Measurements from ENCODE around the gene PPFIA2. TPM values are rescaled to one million over a fixed set of nuclear protein-coding genes. Genes with fewer than 3 reads are reported as not detected.

Gene PPFIA2
- total RNA-seq, 2 donors from 2014 or later: 23.0 to 51.1 TPM

DNA sequence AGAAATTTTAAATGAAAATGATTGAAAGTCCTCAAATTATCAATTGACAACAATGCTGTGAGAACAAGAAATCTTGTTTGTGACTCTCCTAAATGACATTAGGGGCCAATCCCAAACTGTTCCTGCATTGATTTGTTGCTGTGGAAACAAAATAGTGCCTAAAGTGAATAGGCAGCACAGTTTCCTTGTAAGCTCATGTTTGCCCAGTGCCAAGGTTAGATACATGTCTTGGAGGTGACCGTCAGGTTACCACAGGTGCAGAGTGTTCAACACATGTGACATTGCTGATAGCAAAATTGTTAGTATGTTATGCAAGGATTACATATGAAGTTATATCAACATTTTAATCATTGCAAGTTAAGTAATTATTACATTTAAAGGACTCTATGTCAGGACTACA is 388.7 kb downstream of the PPFIA2 start:
- Histone ChIP-seq H3K4me1 (ENCODE audit: control insufficient read depth in 1 of 2, low read depth in 2 of 2) (no peaks in the 10 kb centered on the region), H3K36me3 (peaks cover 6% of the 10 kb centered on the region), H3K27me3 (replicated peaks; ENCODE audit: insufficient read depth) (no peaks in the 10 kb centered on the region), H3K4me3 (no peak overlapping the region), H3K9me3 (no peaks in the 10 kb centered on the region), H3K27ac (no peak overlapping the region)
- TF ChIP-seq, protein P1, sequence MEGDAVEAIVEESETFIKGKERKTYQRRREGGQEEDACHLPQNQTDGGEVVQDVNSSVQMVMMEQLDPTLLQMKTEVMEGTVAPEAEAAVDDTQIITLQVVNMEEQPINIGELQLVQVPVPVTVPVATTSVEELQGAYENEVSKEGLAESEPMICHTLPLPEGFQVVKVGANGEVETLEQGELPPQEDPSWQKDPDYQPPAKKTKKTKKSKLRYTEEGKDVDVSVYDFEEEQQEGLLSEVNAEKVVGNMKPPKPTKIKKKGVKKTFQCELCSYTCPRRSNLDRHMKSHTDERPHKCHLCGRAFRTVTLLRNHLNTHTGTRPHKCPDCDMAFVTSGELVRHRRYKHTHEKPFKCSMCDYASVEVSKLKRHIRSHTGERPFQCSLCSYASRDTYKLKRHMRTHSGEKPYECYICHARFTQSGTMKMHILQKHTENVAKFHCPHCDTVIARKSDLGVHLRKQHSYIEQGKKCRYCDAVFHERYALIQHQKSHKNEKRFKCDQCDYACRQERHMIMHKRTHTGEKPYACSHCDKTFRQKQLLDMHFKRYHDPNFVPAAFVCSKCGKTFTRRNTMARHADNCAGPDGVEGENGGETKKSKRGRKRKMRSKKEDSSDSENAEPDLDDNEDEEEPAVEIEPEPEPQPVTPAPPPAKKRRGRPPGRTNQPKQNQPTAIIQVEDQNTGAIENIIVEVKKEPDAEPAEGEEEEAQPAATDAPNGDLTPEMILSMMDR (IDR thresholded peaks at IDR 0.05): no peak
- ATAC-seq (ENCODE audit: insufficient number of reproducible peaks, low FRiP score, low read depth) (no peak), DNase-seq (ENCODE audit: low spot score) (no peak)

DNA sequence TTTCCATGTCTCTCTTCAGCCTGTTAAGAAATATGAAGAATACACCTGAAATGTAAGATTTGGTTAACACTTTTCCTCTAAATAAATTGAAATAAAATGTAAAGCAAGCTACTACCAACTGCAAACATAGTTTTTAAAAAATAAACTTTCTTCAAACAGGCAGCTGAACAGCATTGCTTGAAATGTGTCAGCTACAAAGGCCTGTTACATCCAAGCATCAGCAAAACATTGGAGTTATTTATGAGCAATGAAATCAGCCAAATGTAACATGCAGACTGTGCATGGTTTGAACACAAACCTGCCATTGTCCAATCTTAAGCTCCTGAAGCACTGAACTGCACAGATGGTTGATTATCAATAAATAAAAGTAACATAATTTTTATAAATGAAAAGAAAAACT is 390.0 kb downstream of the PPFIA2 start:
- Histone ChIP-seq H3K27ac (no peak overlapping the region), H3K36me3 (no peaks in the 10 kb centered on the region), H3K4me3 (no peak overlapping the region), H3K4me1 (ENCODE audit: control insufficient read depth in 1 of 2, low read depth in 2 of 2) (no peaks in the 10 kb centered on the region), H3K9me3 (no peaks in the 10 kb centered on the region), H3K27me3 (replicated peaks; ENCODE audit: insufficient read depth) (no peaks in the 10 kb centered on the region)
- ATAC-seq (ENCODE audit: insufficient number of reproducible peaks, low FRiP score, low read depth) (no peak), DNase-seq (ENCODE audit: low spot score) (no peak)
- TF ChIP-seq, protein P1 (IDR thresholded peaks at IDR 0.05): no peak

DNA sequence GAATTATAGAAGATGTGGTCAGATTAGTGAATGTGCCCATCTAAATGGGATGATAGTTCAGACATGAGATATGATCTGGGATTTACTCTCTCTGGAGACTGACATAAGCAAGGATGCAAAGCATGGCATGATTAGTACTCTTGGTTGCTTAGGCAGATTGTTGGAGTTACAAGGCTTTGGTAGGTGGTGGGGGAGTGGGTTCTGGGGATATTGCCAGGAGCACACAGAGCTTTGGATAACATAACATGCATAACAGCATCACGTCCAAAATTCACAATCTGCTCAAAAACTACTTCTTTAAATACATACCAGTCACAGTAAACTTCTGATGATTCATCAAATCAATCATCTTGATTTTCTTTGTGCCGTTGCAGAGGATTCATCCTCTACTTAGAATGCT is 393.9 kb downstream of the PPFIA2 start:
- Histone ChIP-seq H3K36me3 (no peaks in the 10 kb centered on the region), H3K27me3 (replicated peaks; ENCODE audit: insufficient read depth) (no peaks in the 10 kb centered on the region), H3K9me3 (no peaks in the 10 kb centered on the region), H3K27ac (no peak overlapping the region), H3K4me1 (ENCODE audit: control insufficient read depth in 1 of 2, low read depth in 2 of 2) (no peaks in the 10 kb centered on the region), H3K4me3 (no peak overlapping the region)
- TF ChIP-seq, protein P1 (IDR thresholded peaks at IDR 0.05): no peak
- ATAC-seq (ENCODE audit: insufficient number of reproducible peaks, low FRiP score, low read depth) (no peak), DNase-seq (ENCODE audit: low spot score) (no peak)

DNA sequence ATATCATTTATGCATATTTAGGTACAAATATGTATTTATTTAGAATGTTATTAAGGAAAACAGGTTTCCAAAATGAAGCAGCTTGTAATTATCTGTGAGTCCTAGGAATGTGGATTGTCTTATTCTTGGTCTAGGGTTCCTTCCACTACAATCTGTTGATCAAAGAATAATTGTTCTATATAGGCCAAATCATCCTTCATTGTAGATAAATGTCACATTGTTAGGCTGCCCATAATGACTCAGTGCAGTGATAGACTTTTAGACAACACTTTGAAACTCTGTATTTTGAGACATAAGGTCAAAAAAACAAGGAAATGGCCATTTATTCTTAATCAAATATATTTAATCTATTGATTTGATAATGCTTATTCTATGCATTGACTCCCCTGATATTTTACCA is 398.2 kb downstream of the PPFIA2 start:
- Histone ChIP-seq H3K27me3 (replicated peaks; ENCODE audit: insufficient read depth) (no peaks in the 10 kb centered on the region), H3K4me1 (ENCODE audit: control insufficient read depth in 1 of 2, low read depth in 2 of 2) (no peaks in the 10 kb centered on the region), H3K27ac (no peak overlapping the region), H3K4me3 (no peak overlapping the region), H3K9me3 (no peaks in the 10 kb centered on the region), H3K36me3 (peaks cover 4% of the 10 kb centered on the region)
- TF ChIP-seq, protein P1 (IDR thresholded peaks at IDR 0.05): no peak
- DNase-seq (ENCODE audit: low spot score): no peak
- ATAC-seq (ENCODE audit: insufficient number of reproducible peaks, low FRiP score, low read depth): no peak

DNA sequence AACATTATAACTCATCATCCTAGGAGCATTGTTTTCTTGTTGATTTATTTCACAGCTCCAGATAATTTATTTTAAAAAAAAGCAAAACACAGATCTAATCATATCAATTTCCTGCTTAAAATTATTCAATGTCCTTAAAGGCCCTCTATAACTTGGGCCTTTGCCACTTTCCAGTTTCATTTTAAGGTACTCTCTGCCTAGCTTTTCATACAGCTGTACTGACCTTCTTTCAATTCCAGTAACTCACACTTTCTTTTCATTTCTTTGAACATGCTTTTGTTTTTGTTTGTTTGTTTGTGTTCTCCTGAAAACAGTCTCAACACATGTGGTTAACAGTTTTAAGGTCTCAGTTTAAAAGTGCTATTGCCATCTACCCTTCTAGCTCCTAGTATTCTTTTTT is 399.4 kb downstream of the PPFIA2 start:
- H3K4me3 ChIP-seq: no peak overlapping the region
- TF ChIP-seq, protein P1 (IDR thresholded peaks at IDR 0.05): no peak
- no peaks in the 10 kb centered on the region for H3K9me3 ChIP-seq
- H3K4me1 ChIP-seq (ENCODE audit: control insufficient read depth in 1 of 2, low read depth in 2 of 2): no peaks in the 10 kb centered on the region
- no peak overlapping the region for H3K27ac ChIP-seq
- no peaks in the 10 kb centered on the region for H3K27me3 ChIP-seq (replicated peaks; ENCODE audit: insufficient read depth)
- ATAC-seq (ENCODE audit: insufficient number of reproducible peaks, low FRiP score, low read depth) (no peak), DNase-seq (ENCODE audit: low spot score) (no peak)
- H3K36me3 ChIP-seq: peaks cover 7% of the 10 kb centered on the region
